GM21381 (cell line): Measurements from ENCODE around the gene HNRNPK.
A peak's percentile ranks its signal among the peaks of the same experiment; 100 is the strongest.
"Not testable (repeated sequence)": the region's sequence is repeated elsewhere in the genome, so short reads cannot be mapped to it uniquely, and the experiment has no call there.

Experiments used
- ATAC-seq: cut with Tn5 transposase; IDR thresholded peaks from one replicate; pipeline ENCODE4 v1.9.1; 2021; ENCODE audit warnings: mild to moderate bottlenecking, moderate library complexity; ENCODE audit not compliant: unreplicated experiment

The HNRNPK gene

GRCh38 chr9:83978992-83979811, 813 bp downstream of the HNRNPK start:
- ATAC-seq = peak; percentile 30

- ATAC-seq = no peak
Measured at GRCh38 chr9:83977196-83977595, 2.8 kb downstream of the HNRNPK start.

- no peak for ATAC-seq
Measured at GRCh38 chr9:83976372-83976771, 3.6 kb downstream of the HNRNPK start.

- no peak for ATAC-seq
Measured at GRCh38 chr9:83975300-83975699, 4.7 kb downstream of the HNRNPK start.

- ATAC-seq = no peak
Measured at GRCh38 chr9:83972286-83972685, 7.7 kb downstream of the HNRNPK start.

- no peak for ATAC-seq
Measured at GRCh38 chr9:83971485-83971884, 8.5 kb downstream of the HNRNPK start.

GRCh38 chr9:83969602-83970001, 10.4 kb downstream of the HNRNPK start:
- ATAC-seq = no peak

GRCh38 chr9:83967073-83967472, 12.9 kb downstream of the HNRNPK start:
- ATAC-seq = no peak

GRCh38 chr9:83966209-83966582, 13.8 kb downstream of the HNRNPK start:
- ATAC-seq = no peak

GRCh38 chr9:83965350-83966208, 14.4 kb downstream of the HNRNPK start:
- no peak for ATAC-seq

GRCh38 chr9:83964973-83965349, 15.1 kb downstream of the HNRNPK start:
- ATAC-seq = no peak

GRCh38 chr9:83962165-83962564, 17.9 kb downstream of the HNRNPK start:
- no peak for ATAC-seq

GRCh38 chr9:83960991-83961390, 19.0 kb downstream of the HNRNPK start:
- ATAC-seq = no peak

GRCh38 chr9:83959061-83959460, 21.0 kb downstream of the HNRNPK start:
- no peak for ATAC-seq

- no peak for ATAC-seq
Measured at GRCh38 chr9:83957248-83957513, 22.8 kb downstream of the HNRNPK start.

GRCh38 chr9:83956436-83957247, 23.4 kb downstream of the HNRNPK start:
- peak; percentile 88 for ATAC-seq

- peak; percentile 57 for ATAC-seq
Measured at GRCh38 chr9:83956086-83956435, 24.0 kb downstream of the HNRNPK start.

- not testable (repeated sequence) for ATAC-seq
Measured at GRCh38 chr9:83948096-83948495, 31.9 kb downstream of the HNRNPK start.

GRCh38 chr9:83940590-83941303, 39.3 kb downstream of the HNRNPK start:
- no peak for ATAC-seq

- no peak for ATAC-seq
Measured at GRCh38 chr9:83937861-83938455, 42.1 kb downstream of the HNRNPK start.

GRCh38 chr9:83936523-83936922, 43.5 kb downstream of the HNRNPK start:
- no peak for ATAC-seq
